Fibroblast of mammary gland (primary cell): ENCODE results near the gene MT1A.
"Not testable (repeated sequence)": the region's sequence is repeated elsewhere in the genome, so short reads cannot be mapped to it uniquely, and the experiment has no call there.

Source experiments
- DNase-seq: peaks from one replicate; pipeline ENCODE4 v3.0.0-alpha.2; 2010; ENCODE audit warnings: low read depth
- H3K4me3 ChIP-seq: 2 replicates; pipeline ENCODE4 v1.5.1; 2011; ENCODE audit warnings: low read depth, mild to moderate bottlenecking, low read length, moderate library complexity; ENCODE audit not compliant: control insufficient read depth
- CTCF ChIP-seq: conservative IDR thresholded peaks from 2 replicates; pipeline ENCODE4 v1.5.1; 2011; ENCODE audit warnings: low read depth, low read length, inconsistent platforms; ENCODE audit not compliant: control insufficient read depth, insufficient read depth

Gene MT1A

GRCh38 chr16:56667581-56668571, 29.4 kb downstream of the MT1A start, which contains the start of gene MT1G:
Gene MT1G (minus strand): TSS chr16:56668065. CDS start chr16:56667993, 72 bp downstream.
- no peak for DNase-seq
- no peak for TF ChIP-seq CTCF
- no peak within 1 kb of the TSS for H3K4me3 ChIP-seq

- no peak for TF ChIP-seq CTCF
- DNase-seq = no peak
- H3K4me3 ChIP-seq = no peak within 1 kb of the TSS
These were observed 30.8 kb downstream of the MT1A start, which contains the start of gene MT1H for GRCh38 chr16:56669005-56669839. Gene MT1H (plus strand): TSS chr16:56669814. CDS start chr16:56669885, 71 bp downstream.

GRCh38 chr16:56669840-56670619, 31.6 kb downstream of the MT1A start:
- no peak for TF ChIP-seq CTCF
- no peak for DNase-seq
- H3K4me3 ChIP-seq = no peak overlapping the region

- DNase-seq = no peak
- H3K4me3 ChIP-seq = no peak overlapping the region
- no peak for TF ChIP-seq CTCF
These were observed 32.1 kb downstream of the MT1A start for GRCh38 chr16:56670620-56670934.

GRCh38 chr16:56671691-56672090, 33.2 kb downstream of the MT1A start:
- peak; percentile 38 for DNase-seq
- not testable (repeated sequence) for H3K4me3 ChIP-seq

GRCh38 chr16:56672171-56672570, 33.7 kb downstream of the MT1A start:
- DNase-seq, H3K4me3 ChIP-seq: not testable (repeated sequence)

- no peak overlapping the region for H3K4me3 ChIP-seq
- peak; percentile 26 for DNase-seq
- TF ChIP-seq CTCF = no peak
These were observed 34.5 kb downstream of the MT1A start for GRCh38 chr16:56672761-56673536.
